ENCODE measurements around the gene PICALM. TPM values are rescaled to one million over a fixed set of nuclear protein-coding genes. Genes with fewer than 3 reads are reported as not detected.

PICALM gene
- total RNA-seq, 1 donor, result 318 TPM

GRCh38 chr11:86063536-86063935 is 5.3 kb downstream of the PICALM start:
- TF ChIP-seq CTCF (IDR thresholded peaks at IDR 0.05; ENCODE audit: insufficient read depth, low read length), result no peak
- no peak overlapping the region for H3K4me3 ChIP-seq (ENCODE audit: low read depth, low read length)
- peak; percentile 40 for DNase-seq (ENCODE audit: low read depth)

GRCh38 chr11:86062719-86063118 is 6.2 kb downstream of the PICALM start:
- no peak overlapping the region for H3K4me3 ChIP-seq (ENCODE audit: low read depth, low read length)
- peak; percentile 29 for DNase-seq (ENCODE audit: low read depth)
- no peak for TF ChIP-seq CTCF (IDR thresholded peaks at IDR 0.05; ENCODE audit: insufficient read depth, low read length)

GRCh38 chr11:86061483-86062205 is 7.2 kb downstream of the PICALM start:
- no peak for DNase-seq (ENCODE audit: low read depth)
- no peak for TF ChIP-seq CTCF (IDR thresholded peaks at IDR 0.05; ENCODE audit: insufficient read depth, low read length)
- H3K4me3 ChIP-seq (ENCODE audit: low read depth, low read length), result no peak overlapping the region

GRCh38 chr11:86060544-86060943 is 8.3 kb downstream of the PICALM start:
- no peak for DNase-seq (ENCODE audit: low read depth)
- TF ChIP-seq CTCF (IDR thresholded peaks at IDR 0.05; ENCODE audit: insufficient read depth, low read length), result no peak
- no peak overlapping the region for H3K4me3 ChIP-seq (ENCODE audit: low read depth, low read length)

GRCh38 chr11:86058360-86058759 is 10.5 kb downstream of the PICALM start:
- H3K4me3 ChIP-seq (ENCODE audit: low read depth, low read length), result no peak overlapping the region
- TF ChIP-seq CTCF (IDR thresholded peaks at IDR 0.05; ENCODE audit: insufficient read depth, low read length), result no peak
- peak; percentile 37 for DNase-seq (ENCODE audit: low read depth)

- TF ChIP-seq CTCF (IDR thresholded peaks at IDR 0.05; ENCODE audit: insufficient read depth, low read length), result no peak
- no peak for DNase-seq (ENCODE audit: low read depth)
- no peak overlapping the region for H3K4me3 ChIP-seq (ENCODE audit: low read depth, low read length)
Measured at GRCh38 chr11:86056351-86056854, 12.5 kb downstream of the PICALM start.

All from fibroblast of the aortic adventitia (primary cell).